GM13976 (cell line): Measurements from ENCODE around the gene RPL32.
"Not testable (repeated sequence)": the region's sequence is repeated elsewhere in the genome, so short reads cannot be mapped to it uniquely, and the experiment has no call there.

Source experiments
- DNase-seq: peaks from one replicate; pipeline ENCODE4 v3.0.0; 2012; ENCODE audit warnings: low spot score
- in situ Hi-C: fragments of 300-500 bp; cut with MboI; formaldehyde crosslinking; loops from one replicate; pipeline ENCODE4 v1.12.0; 2022; ENCODE audit warnings: low sequenced_read_pairs, mixed read lengths, inconsistent platforms; ENCODE audit not compliant: unreplicated experiment
- TF ChIP-seq, protein P1 (sequence below): IDR thresholded peaks from 2 replicates; pipeline ENCODE4 v1.5.1; 2012; ENCODE audit warnings: borderline replicate concordance, mild to moderate bottlenecking; ENCODE audit not compliant: insufficient read depth; ENCODE audit errors: extremely low read depth, missing control alignments, control extremely low read depth

The RPL32 gene

DNA sequence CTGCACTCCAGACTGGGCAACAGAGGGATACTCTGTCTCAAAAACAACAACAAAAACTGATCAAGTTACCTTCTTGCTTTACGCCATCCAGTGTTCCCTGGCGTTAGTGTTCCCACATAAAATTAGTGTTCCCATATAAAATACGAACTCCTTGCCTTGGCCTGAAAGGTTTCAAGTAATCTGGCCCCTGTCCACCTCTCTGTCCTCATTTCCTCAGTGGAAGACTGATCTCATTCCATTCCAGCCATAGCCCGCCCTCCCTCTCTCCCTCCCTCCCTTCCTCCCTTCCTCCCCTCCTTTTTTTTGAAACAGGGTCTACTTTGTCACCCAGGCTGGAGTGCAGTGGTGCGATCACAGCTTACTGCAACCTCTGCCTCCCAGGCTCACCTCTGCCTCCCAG, 47.7 kb downstream of the RPL32 start:
- in situ Hi-C loops: no loop called here
- DNase-seq: no peak
- TF ChIP-seq, protein P1, sequence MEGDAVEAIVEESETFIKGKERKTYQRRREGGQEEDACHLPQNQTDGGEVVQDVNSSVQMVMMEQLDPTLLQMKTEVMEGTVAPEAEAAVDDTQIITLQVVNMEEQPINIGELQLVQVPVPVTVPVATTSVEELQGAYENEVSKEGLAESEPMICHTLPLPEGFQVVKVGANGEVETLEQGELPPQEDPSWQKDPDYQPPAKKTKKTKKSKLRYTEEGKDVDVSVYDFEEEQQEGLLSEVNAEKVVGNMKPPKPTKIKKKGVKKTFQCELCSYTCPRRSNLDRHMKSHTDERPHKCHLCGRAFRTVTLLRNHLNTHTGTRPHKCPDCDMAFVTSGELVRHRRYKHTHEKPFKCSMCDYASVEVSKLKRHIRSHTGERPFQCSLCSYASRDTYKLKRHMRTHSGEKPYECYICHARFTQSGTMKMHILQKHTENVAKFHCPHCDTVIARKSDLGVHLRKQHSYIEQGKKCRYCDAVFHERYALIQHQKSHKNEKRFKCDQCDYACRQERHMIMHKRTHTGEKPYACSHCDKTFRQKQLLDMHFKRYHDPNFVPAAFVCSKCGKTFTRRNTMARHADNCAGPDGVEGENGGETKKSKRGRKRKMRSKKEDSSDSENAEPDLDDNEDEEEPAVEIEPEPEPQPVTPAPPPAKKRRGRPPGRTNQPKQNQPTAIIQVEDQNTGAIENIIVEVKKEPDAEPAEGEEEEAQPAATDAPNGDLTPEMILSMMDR: no peak

DNA sequence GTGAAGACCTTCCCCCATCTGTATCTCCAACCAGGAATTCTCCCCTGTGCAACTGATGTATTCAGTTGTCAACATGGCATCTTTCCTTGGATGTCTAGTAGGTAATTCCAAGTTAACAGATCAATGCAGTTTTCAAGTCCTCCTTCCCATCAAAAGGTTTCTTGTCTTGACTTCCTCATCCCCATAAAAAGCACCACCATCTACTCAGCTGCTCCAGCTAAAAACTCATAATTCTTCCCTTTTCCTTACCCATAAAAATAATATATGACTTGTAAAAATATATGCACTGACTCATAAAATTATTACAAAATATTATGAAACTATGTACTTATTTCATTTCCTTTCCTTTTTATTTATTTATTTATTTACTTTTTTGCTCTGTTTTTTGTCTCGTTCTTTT, 49.9 kb downstream of the RPL32 start:
- no peak for DNase-seq
- TF ChIP-seq, protein P1: no peak
- in situ Hi-C loops: no loop called here

DNA sequence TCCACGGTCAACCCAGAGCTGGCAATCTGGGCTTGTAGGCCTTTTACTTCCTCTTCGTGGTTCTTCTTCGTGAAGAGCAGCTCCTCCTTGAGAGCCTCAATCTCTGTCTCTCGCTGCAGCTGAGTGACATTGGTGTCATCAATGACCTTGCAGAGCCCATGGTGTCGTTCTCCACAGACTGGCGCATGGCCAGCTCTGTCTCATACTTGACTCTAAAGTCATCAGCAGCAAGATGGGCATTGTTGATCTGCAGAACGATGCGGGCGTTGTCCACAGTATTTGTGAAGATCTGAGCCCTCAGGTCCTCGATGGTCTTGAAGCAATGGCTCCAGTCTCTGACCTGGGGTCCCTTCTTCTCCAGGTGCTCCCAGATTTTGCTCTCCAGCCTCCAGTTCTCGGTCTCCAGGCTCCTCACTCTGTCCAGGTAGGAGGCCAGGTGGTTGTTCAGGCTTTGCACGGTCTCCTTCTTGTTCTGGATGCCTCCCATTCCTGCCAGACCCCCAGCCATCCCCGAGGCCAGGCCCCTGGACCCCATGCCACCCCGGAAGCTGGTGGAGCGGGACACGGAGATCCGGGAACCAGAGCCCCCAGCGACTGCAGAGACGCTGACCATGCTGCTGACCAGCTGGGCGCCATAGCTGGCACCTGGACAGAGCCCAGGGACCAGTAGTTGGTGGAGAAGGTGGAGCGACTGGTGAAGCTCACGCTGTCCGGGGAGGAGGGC, 53.2 kb downstream of the RPL32 start:
- in situ Hi-C loops, DNase-seq: not testable (repeated sequence)

DNA sequence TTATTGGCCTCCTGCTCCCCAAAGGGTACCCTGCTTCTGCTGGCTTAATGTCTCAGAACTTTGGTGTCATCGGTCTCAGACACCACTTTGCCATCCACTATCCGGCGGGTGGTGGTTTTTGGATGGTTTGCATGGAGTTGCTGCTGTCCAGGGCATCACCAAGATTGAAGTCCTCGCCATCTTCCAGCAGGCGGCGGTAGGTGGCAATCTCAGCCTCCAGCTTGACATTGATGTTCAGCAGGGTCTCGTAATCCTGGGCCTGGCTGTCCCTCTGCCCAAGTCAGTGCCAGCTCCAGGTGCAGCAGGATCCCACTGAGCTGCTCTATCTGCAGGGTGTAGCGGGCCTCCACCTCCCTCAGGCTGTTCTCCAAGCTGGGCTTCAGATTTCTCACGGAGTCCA, 54.0 kb downstream of the RPL32 start:
- in situ Hi-C loops, DNase-seq: not testable (repeated sequence)
- TF ChIP-seq, protein P1: peak; percentile 21

DNA sequence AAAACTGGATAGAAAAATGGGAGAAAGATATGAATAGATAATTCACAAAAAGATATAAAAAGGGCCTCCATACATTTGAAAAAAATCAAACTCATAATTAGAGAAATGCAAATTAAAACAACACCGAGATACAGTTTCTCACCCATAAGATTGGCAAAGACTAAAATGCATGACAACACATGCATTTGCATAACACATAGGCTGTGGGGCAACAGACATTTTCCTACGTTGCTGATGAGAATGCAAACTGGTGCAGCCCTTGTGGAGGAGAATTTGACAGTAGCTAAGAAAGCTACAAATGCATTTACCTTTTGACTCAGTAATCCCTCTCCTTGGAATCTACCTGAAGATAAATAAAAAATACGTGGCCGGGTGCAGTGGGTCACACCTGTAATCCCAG, 56.3 kb downstream of the RPL32 start:
- in situ Hi-C loops: no loop called here
- no peak for DNase-seq
- TF ChIP-seq, protein P1: no peak
